K562 (cell line): ENCODE data around the gene UBAP1L. TPM values are rescaled to one million over a fixed set of nuclear protein-coding genes. Genes with fewer than 3 reads are reported as not detected.

Experiments used
- ATAC-seq: fragments of 200-7000 bp; cut with Tn5 transposase; 3 replicates; pipeline ENCODE4 v1.9.1; 2020; ENCODE audit warnings: moderate library complexity
- BruUV-seq: library from RNA; stranded (reverse); fragments of 400-500 nt; replicated peaks from 2 replicates; lab custom pipeline; 2021; lab: Mats Ljungman, UMichigan
- CTCF ChIA-PET: fragments of 300-600 bp; formaldehyde crosslinking; extraction: SDS; loops from one replicate; lab custom pipeline; 2021; ENCODE audit warnings: low intra/inter-chr PET ratio; lab: Yijun Ruan, JAX
- POLR2A ChIA-PET: fragments of 300-600, 350-650 bp; sonication (Branson Sonifier 250); formaldehyde crosslinking; extraction: SDS; loops from one replicate; lab custom pipeline; 2021; ENCODE audit warnings: antibody characterized with exemption, inconsistent platforms; lab: Yijun Ruan, JAX
- DNase-seq, 4 experiments: peaks; one replicate each; pipeline versions ENCODE4 v3.0.0 to v3.0.0-alpha.2; 2011 to 2018; ENCODE audit warnings: low spot score in 3 of 4, mixed read lengths in 3 of 4; ENCODE audit errors: extremely low read depth in 1 of 4
- FAIRE-seq: peaks from 2 replicates; lab custom pipeline; 2011; peaks lifted over from hg19 to GRCh38; lab: Jason Lieb, UNC
- H2AFZ ChIP-seq: 2 replicates; pipeline ENCODE4 v1.6.0; 2011; ENCODE audit warnings: low read depth, low read length, control low read depth, inconsistent platforms
- H3K27ac ChIP-seq: fragments of 200-600 bp; 3 replicates; pipeline ENCODE4 v1.8.0; 2011; ENCODE audit warnings: low read depth, mild to moderate bottlenecking, control low read depth, inconsistent platforms, low read length, moderate library complexity, mixed read lengths; ENCODE audit errors: extremely low read depth
- H3K27me3 ChIP-seq, 2 experiments: fragments of 300-600 bp in 1 of 2; 2 replicates in 1 of 2; 3 replicates in 1 of 2; pipeline versions ENCODE4 v1.6.0 to v1.8.0; 2011; ENCODE audit warnings: inconsistent platforms in 2 of 2, low read length in 2 of 2, mild to moderate bottlenecking in 1 of 2, mixed read lengths in 1 of 2, moderate library complexity in 1 of 2; ENCODE audit not compliant: control insufficient read depth in 2 of 2, insufficient read depth in 2 of 2
- H3K36me3 ChIP-seq: fragments of 300-600 bp; 3 replicates; pipeline ENCODE4 v1.8.0; 2011; ENCODE audit warnings: mild to moderate bottlenecking, low read length, inconsistent platforms; ENCODE audit not compliant: control insufficient read depth, insufficient read depth
- H3K4me1 ChIP-seq, 2 experiments: fragments of 200-600 bp in 1 of 2; replicated peaks in 1 of 2; 2 replicates in 1 of 2; 3 replicates in 1 of 2; pipeline versions ENCODE4 v1.5.1 to v1.8.0; 2011; ENCODE audit warnings: inconsistent platforms in 2 of 2, low read length in 2 of 2, mild to moderate bottlenecking in 1 of 2, mixed read lengths in 1 of 2, moderate library complexity in 1 of 2; ENCODE audit not compliant: control insufficient read depth in 2 of 2, insufficient read depth in 2 of 2
- H3K4me2 ChIP-seq: 2 replicates; pipeline ENCODE4 v1.6.1; 2011; ENCODE audit warnings: low read length, control low read depth, inconsistent platforms, mixed read lengths; ENCODE audit not compliant: insufficient read depth
- H3K4me3 ChIP-seq: fragments of 200-600 bp; sonication (generic), shearing (Covaris generic); 2 replicates; pipeline ENCODE4 v1.5.1; 2016; ENCODE audit warnings: control low read depth, inconsistent platforms
- H3K79me2 ChIP-seq: fragments of 200-600 bp; 3 replicates; pipeline ENCODE4 v1.8.0; 2011; ENCODE audit warnings: low read length, inconsistent platforms; ENCODE audit not compliant: control insufficient read depth, insufficient read depth
- H3K9ac ChIP-seq, 2 experiments: 2 replicates each; pipeline versions ENCODE4 v1.6.0 to v1.6.1; 2011; ENCODE audit warnings: low read depth in 2 of 2, low read length in 2 of 2, control low read depth in 1 of 2, inconsistent platforms in 1 of 2, mild to moderate bottlenecking in 1 of 2, mixed read lengths in 1 of 2; ENCODE audit not compliant: insufficient read depth in 1 of 2
- H3K9me1 ChIP-seq: one replicate; pipeline ENCODE4 v1.6.0; 2011; ENCODE audit warnings: inconsistent platforms, mild to moderate bottlenecking, low read length, moderate library complexity; ENCODE audit not compliant: control insufficient read depth, insufficient read depth
- H3K9me3 ChIP-seq: replicated peaks from 2 replicates; pipeline ENCODE4 v1.5.1; 2011; ENCODE audit warnings: low read depth, low read length, inconsistent platforms; ENCODE audit not compliant: control insufficient read depth, insufficient read depth
- H4K20me1 ChIP-seq: replicated peaks from 2 replicates; pipeline ENCODE4 v1.6.1; 2011; ENCODE audit warnings: low read length, inconsistent platforms, mixed read lengths; ENCODE audit not compliant: control insufficient read depth, insufficient read depth
- C11orf30 ChIP-seq: fragments of 450-650 bp; IDR thresholded peaks from 2 replicates; pipeline ENCODE4 v1.6.1; 2016; ENCODE audit warnings: low read depth, mild to moderate bottlenecking
- CEBPZ ChIP-seq: fragments of 150-350 bp; IDR thresholded peaks from 2 replicates; pipeline ENCODE4 v1.6.1; 2014; ENCODE audit warnings: low read depth, mild to moderate bottlenecking, low read length, borderline replicate concordance
- HDAC8 ChIP-seq: fragments of 450-650 bp; IDR thresholded peaks from 2 replicates; pipeline ENCODE4 v1.6.1; 2016; ENCODE audit warnings: mild to moderate bottlenecking, missing genetic modification characterization, moderate library complexity, missing compliant biosample characterization
- HEY1 ChIP-seq: fragments of 250-450 bp; sonication (Bioruptor Pico); IDR thresholded peaks from 2 replicates; pipeline ENCODE4 v1.5.0; 2020; ENCODE audit warnings: mild to moderate bottlenecking, moderate library complexity, borderline replicate concordance
- HNRNPH1 ChIP-seq: fragments of 200-400 bp; formaldehyde crosslinking; optimal IDR thresholded peaks from 2 replicates; pipeline ENCODE3; 2017; ENCODE audit warnings: low read depth, mild to moderate bottlenecking, low read length, moderate library complexity
- NFE2 ChIP-seq: IDR thresholded peaks from 2 replicates; pipeline ENCODE4 v1.6.1; 2014; ENCODE audit warnings: antibody characterized with exemption, low read depth
- OTX1 ChIP-seq: fragments of 450-650 bp; formaldehyde crosslinking; IDR thresholded peaks from 2 replicates; pipeline ENCODE4 v1.4.0; 2022; ENCODE audit warnings: mild to moderate bottlenecking
- SMARCC2 ChIP-seq: fragments of 450-650 bp; IDR thresholded peaks from 2 replicates; pipeline ENCODE4 v1.6.1; 2017; ENCODE audit warnings: antibody characterized with exemption, moderate library complexity, mild to moderate bottlenecking, low read depth
- TCF15 ChIP-seq: fragments of 250-450 bp; sonication (Bioruptor Pico); IDR thresholded peaks from 2 replicates; pipeline ENCODE4 v1.8.0; 2022; ENCODE audit warnings: moderate library complexity, mild to moderate bottlenecking, inconsistent platforms
- VEZF1 ChIP-seq: fragments of 200-800 bp; sonication (Bioruptor generic); IDR thresholded peaks from 2 replicates; pipeline ENCODE4 v1.6.1; 2017; ENCODE audit warnings: missing genetic modification characterization, missing compliant biosample characterization
- ZNF316 ChIP-seq: fragments of 450-650 bp; IDR thresholded peaks from 2 replicates; pipeline ENCODE4 v1.6.1; 2016
- ZNF408 ChIP-seq: fragments of 250-450 bp; sonication (Bioruptor Pico); IDR thresholded peaks from 2 replicates; pipeline ENCODE4 v1.4.0; 2020; ENCODE audit warnings: low read depth, mild to moderate bottlenecking, moderate library complexity
- ZNF436 ChIP-seq: fragments of 250-450, 450-650 bp; sonication (Bioruptor Pico); formaldehyde crosslinking; IDR thresholded peaks from 2 replicates; pipeline ENCODE4 v1.7.0; 2020; ENCODE audit warnings: mild to moderate bottlenecking
- WGBS: fragments of 100-300 bp; shearing (Covaris generic); methylation state at CpG from one replicate; pipeline ENCODE4 v1.1.6; 2016; ENCODE audit warnings: low coverage, mixed read lengths; ENCODE audit not compliant: insufficient coverage; ENCODE audit errors: missing lambda C conversion rate; 5-methylcytosine and 5-hydroxymethylcytosine counted together
- in situ Hi-C: fragments of 300-500 bp; cut with MboI; formaldehyde crosslinking; loops from 4 replicates; pipeline ENCODE4 v1.15.0; 2018; ENCODE audit warnings: inconsistent platforms, mixed read lengths
- intact Hi-C: fragments of 100-400 bp; cut with micrococcal nuclease; formaldehyde crosslinking; loops from 2 replicates; pipeline ENCODE4 v1.14.2; 2022
- polyA plus RNA-seq, 8 experiments: library from polyadenylated mRNA; depleted of rRNA in 4 of 8; stranded (reverse) in 5 of 8; unstranded in 3 of 8; fragments of >200 nt; fragmentation: Nextera tagmentation in 2 of 8; fragmentation: Illumina TruSeq in 1 of 8; extraction: Ambion mirVana in 2 of 8; extraction: Trizol in 1 of 8; gene quantifications; 2 replicates each; pipeline versions ENCODE4 v1.2.1 to v1.2.3, GENCODE V29; 2011 to 2014; ENCODE audit warnings: inconsistent platforms in 1 of 8, missing spikeins in 1 of 8
- total RNA-seq, 7 experiments: library from RNA; depleted of rRNA in 6 of 7; stranded (reverse); fragments of >200 nt in 6 of 7; fragmentation: Illumina TruSeq in 2 of 7; extraction: Trizol in 2 of 7; gene quantifications; 2 replicates each; pipeline versions ENCODE4 v1.2.1 to v1.2.3, GENCODE V29; 2011 to 2021; ENCODE audit warnings: low replicate concordance in 1 of 7

UBAP1L gene
- total and polyA plus RNA-seq, 9 of the 15 experiments (the other 6 are each of a cell fraction or from before 2014, with no cell fraction given), result 0.16 to 0.71 (median 0.41) TPM; not detected in 2

- ATAC-seq (no peak), DNase-seq (no peak), FAIRE-seq (peak; percentile 15)
- in situ Hi-C loops (loop anchor here (10.0 kb wide), 2 partner anchors 245 to 335 kb away; partner anchors contain the start of gene RNU5A-1), intact Hi-C loops (loop anchor here (5.0 kb wide), 2 partner anchors 137 to 252 kb away; partner anchors contain the start of genes CLPX and RNU5B-1)
- Histone ChIP-seq H3K79me2 (no peaks in the 10 kb centered on the region), H3K9ac (peak overlapping the region in 1 of 2 experiments; percentile 76; a peak in 1 of 4 replicates), H3K4me3 (no peak overlapping the region), H2AFZ (no peak overlapping the region), H4K20me1 (no peaks in the 10 kb centered on the region; the same call in 1 of the 2 replicates), H3K36me3 (no peaks in the 10 kb centered on the region), H3K9me3 (no peaks in the 10 kb centered on the region), H3K27ac (no peak overlapping the region), H3K27me3 (no peaks in the 10 kb centered on the region), H3K4me1 (peaks cover 7 to 17% of the 10 kb centered on the region in 2 experiments; a peak in 3 of 5 replicates), H3K4me2 (no peak overlapping the region; the same call in 1 of the 2 replicates), H3K9me1 (no peaks in the 10 kb centered on the region)
- WGBS, result 26% methylated on average over 4 of the region's 4 CpGs
- ChIA-PET POLR2A (no interaction called here), CTCF (no interaction called here)
- BruUV-seq, result no TSS peak
- TF ChIP-seq OTX1 (CRISPR knock-in tag) (no peak), CEBPZ (no peak), NFE2 (0 out of 2 replicates have a peak, but pooled peaks have one; percentile 32), C11orf30 (0 out of 2 replicates have a peak, but pooled peaks have one; percentile 10), ZNF408 (CRISPR knock-in tag) (no peak), HDAC8 (tag) (no peak), SMARCC2 (no peak), HNRNPH1 (no peak), VEZF1 (CRISPR knock-in tag) (no peak), TCF15 (no peak), ZNF316 (peak; percentile 15; the same call in 1 of the 2 replicates), ZNF436 (CRISPR knock-in tag) (no peak), HEY1 (CRISPR knock-in tag) (no peak)
Measured at GRCh38 chr15:65050270-65050669, 64.7 kb downstream of the UBAP1L start.
